Immature natural killer cell (primary cell): Measurements from ENCODE around the gene RPL36. TPM values are rescaled to one million over a fixed set of nuclear protein-coding genes. Genes with fewer than 3 reads are reported as not detected.
"Not testable (repeated sequence)": the region's sequence is repeated elsewhere in the genome, so short reads cannot be mapped to it uniquely, and the experiment has no call there.

Source experiments
- DNase-seq, 3 donors: peaks; one replicate each; pipeline ENCODE4 v3.0.0; 2022; ENCODE audit warnings: mixed read lengths in 1 of 3
- H3K27ac Mint-ChIP-seq, 6 donors: one replicate each; pipeline ENCODE4 v1.8.0; 2020; ENCODE audit warnings: mixed read lengths in 6 of 6, mild to moderate bottlenecking in 5 of 6, inconsistent platforms in 4 of 6, moderate library complexity in 3 of 6
- H3K27me3 Mint-ChIP-seq, 3 donors: one replicate each; pipeline ENCODE4 v1.8.0; 2020 to 2021; ENCODE audit warnings: low read depth in 3 of 3, mild to moderate bottlenecking in 3 of 3, mixed read lengths in 3 of 3, moderate library complexity in 3 of 3, inconsistent platforms in 1 of 3
- H3K36me3 Mint-ChIP-seq, 3 donors: one replicate each; pipeline ENCODE4 v1.8.0; 2020; ENCODE audit warnings: mixed read lengths in 3 of 3, inconsistent platforms in 2 of 3, mild to moderate bottlenecking in 2 of 3
- H3K4me1 Mint-ChIP-seq, 2 donors: one replicate each; pipeline ENCODE4 v1.8.0; 2020; ENCODE audit warnings: inconsistent platforms in 2 of 2, mild to moderate bottlenecking in 2 of 2, mixed read lengths in 2 of 2, moderate library complexity in 1 of 2
- H3K4me3 Mint-ChIP-seq, 5 donors: one replicate each; pipeline ENCODE4 v1.8.0; 2020; ENCODE audit warnings: mild to moderate bottlenecking in 5 of 5, mixed read lengths in 5 of 5, inconsistent platforms in 3 of 5, moderate library complexity in 3 of 5
- H3K9me3 Mint-ChIP-seq, 6 donors: one replicate each; pipeline ENCODE4 v1.8.0; 2020; ENCODE audit warnings: mild to moderate bottlenecking in 6 of 6, mixed read lengths in 6 of 6, inconsistent platforms in 4 of 6, moderate library complexity in 3 of 6
- polyA plus RNA-seq, 3 donors: library from polyadenylated mRNA; unstranded; fragments of 300-500 nt; fragmentation: Illumina TruSeq; gene quantifications; one replicate each; pipeline ENCODE4 v1.2.3, GENCODE V29; 2021

The RPL36 gene
- polyA plus RNA-seq, 3 donors from 2014 or later = 550 to 1,524 (median 935) TPM

GRCh38 chr19:5713228-5713627 lies 23.1 kb downstream of the RPL36 start:
- no peak for DNase-seq

DNA sequence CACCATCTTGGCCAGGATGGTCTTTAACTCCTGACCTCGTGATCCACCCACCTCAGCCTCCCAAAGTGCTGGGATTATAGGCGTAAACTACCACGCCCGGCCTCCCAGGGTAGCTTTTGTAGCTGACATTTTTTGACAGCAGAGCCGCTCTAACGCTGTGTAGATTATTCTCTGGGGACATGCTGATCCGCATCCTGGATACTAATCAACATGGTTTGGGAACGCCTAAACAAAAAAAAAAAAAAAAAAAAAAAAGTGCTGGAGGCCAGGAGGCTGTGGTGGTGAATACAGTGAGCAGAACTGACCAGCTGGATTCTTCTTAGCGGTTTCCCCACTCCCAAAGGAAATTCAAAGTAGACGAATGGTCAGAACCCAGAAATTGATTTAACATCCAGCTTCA lies 24.7 kb downstream of the RPL36 start:
- no peak overlapping the region for H3K27ac Mint-ChIP-seq

More at GRCh38 chr19:5713228-5713627, 23.1 kb downstream of the RPL36 start:
- Mint-ChIP-seq H3K4me1 (peaks cover 10 to 17% of the 10 kb centered on the region in 2 donors), H3K36me3 (peaks cover 0 to 5% (median 0%) of the 10 kb centered on the region in 3 donors), H3K27me3 (peaks cover 0 to 3% (median 2%) of the 10 kb centered on the region in 3 donors), H3K27ac (no peak overlapping the region), H3K9me3 (no peaks in the 10 kb centered on the region), H3K4me3 (no peak overlapping the region)

GRCh38 chr19:5717215-5717935 lies 27.3 kb downstream of the RPL36 start:
- peaks cover 0 to 5% (median 0%) of the 10 kb centered on the region in 3 donors for H3K36me3 Mint-ChIP-seq
- peak overlapping the region in 3 of 5 donors; percentile 52 to 61 (median 61) for H3K4me3 Mint-ChIP-seq
- H3K27me3 Mint-ChIP-seq = peaks cover 9 to 13% (median 12%) of the 10 kb centered on the region in 3 donors
- H3K9me3 Mint-ChIP-seq = no peaks in the 10 kb centered on the region
- H3K4me1 Mint-ChIP-seq = peaks cover 27 to 29% of the 10 kb centered on the region in 2 donors
- DNase-seq = no peak
- H3K27ac Mint-ChIP-seq = peak overlapping the region in 4 of 6 donors; percentile 13 to 64 (median 34)

More for the DNA sequence above, 24.7 kb downstream of the RPL36 start:
- no peaks in the 10 kb centered on the region for H3K9me3 Mint-ChIP-seq
- peaks cover 22 to 29% of the 10 kb centered on the region in 2 donors for H3K4me1 Mint-ChIP-seq
- peaks cover 2 to 5% (median 3%) of the 10 kb centered on the region in 3 donors for H3K27me3 Mint-ChIP-seq
- no peak for DNase-seq
- peaks cover 0 to 5% (median 0%) of the 10 kb centered on the region in 3 donors for H3K36me3 Mint-ChIP-seq
- H3K4me3 Mint-ChIP-seq = no peak overlapping the region

- no peak for DNase-seq
- Mint-ChIP-seq H3K36me3 (peaks cover 0 to 5% (median 0%) of the 10 kb centered on the region in 3 donors), H3K27me3 (peaks cover 8 to 13% (median 12%) of the 10 kb centered on the region in 3 donors), H3K27ac (peak overlapping the region in 5 of 6 donors; percentile 86 to 91 (median 89)), H3K9me3 (no peaks in the 10 kb centered on the region), H3K4me3 (peak overlapping the region; percentile 80 to 93 (median 88)), H3K4me1 (peaks cover 27 to 29% of the 10 kb centered on the region in 2 donors)
These were observed 28.0 kb downstream of the RPL36 start for GRCh38 chr19:5718037-5718578.

DNA sequence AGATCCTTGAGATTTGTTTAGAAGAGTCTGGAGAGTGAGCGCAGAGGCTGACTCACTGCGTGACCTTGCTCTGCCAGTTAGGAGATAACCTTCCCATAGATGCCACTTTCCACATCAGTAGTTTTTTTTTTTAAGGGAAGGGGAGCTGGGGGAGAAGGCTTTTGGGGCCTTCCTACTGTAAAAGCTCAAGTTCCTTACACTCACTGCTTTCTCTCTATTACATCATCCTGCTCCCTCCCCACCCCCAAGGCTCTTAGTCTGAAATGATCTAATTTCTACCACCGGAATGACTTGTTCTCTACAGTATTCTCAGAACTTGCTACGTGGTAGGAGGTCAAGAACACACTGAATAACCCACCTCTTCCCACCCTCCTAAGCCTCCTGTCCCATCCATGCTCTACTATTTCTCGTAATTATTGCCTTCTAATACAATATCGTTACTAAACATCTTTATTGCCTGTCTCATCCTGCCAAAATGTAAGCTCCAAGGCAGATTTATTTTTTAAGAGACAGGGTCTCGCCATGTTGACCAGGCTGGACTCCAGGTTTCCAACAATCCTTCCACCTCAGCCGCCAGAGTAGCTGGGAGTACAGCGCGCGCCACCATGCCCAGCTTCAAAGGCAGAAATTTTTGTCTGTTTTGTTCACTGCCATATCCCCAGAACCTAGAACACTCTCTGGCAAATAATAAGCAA lies 28.6 kb downstream of the RPL36 start:
- H3K4me3 Mint-ChIP-seq = peak overlapping the region; percentile 80 to 93 (median 88)
- peaks cover 8 to 13% (median 12%) of the 10 kb centered on the region in 3 donors for H3K27me3 Mint-ChIP-seq
- peaks cover 27 to 29% of the 10 kb centered on the region in 2 donors for H3K4me1 Mint-ChIP-seq
- H3K27ac Mint-ChIP-seq = peak overlapping the region; percentile 85 to 91 (median 88)
- no peak for DNase-seq
- peaks cover 0 to 4% (median 0%) of the 10 kb centered on the region in 3 donors for H3K36me3 Mint-ChIP-seq
- H3K9me3 Mint-ChIP-seq = no peaks in the 10 kb centered on the region

GRCh38 chr19:5719274-5719960 lies 29.3 kb downstream of the RPL36 start:
- H3K9me3 Mint-ChIP-seq = no peaks in the 10 kb centered on the region
- H3K27me3 Mint-ChIP-seq = peaks cover 8 to 13% (median 12%) of the 10 kb centered on the region in 3 donors
- no peaks in the 10 kb centered on the region for H3K36me3 Mint-ChIP-seq
- peak in 2 of 3 donors; percentile 10 to 36 for DNase-seq
- peak overlapping the region; percentile 86 to 95 (median 92) for H3K27ac Mint-ChIP-seq
- peak overlapping the region; percentile 86 to 93 (median 91) for H3K4me3 Mint-ChIP-seq
- H3K4me1 Mint-ChIP-seq = peaks cover 27 to 29% of the 10 kb centered on the region in 2 donors

DNA sequence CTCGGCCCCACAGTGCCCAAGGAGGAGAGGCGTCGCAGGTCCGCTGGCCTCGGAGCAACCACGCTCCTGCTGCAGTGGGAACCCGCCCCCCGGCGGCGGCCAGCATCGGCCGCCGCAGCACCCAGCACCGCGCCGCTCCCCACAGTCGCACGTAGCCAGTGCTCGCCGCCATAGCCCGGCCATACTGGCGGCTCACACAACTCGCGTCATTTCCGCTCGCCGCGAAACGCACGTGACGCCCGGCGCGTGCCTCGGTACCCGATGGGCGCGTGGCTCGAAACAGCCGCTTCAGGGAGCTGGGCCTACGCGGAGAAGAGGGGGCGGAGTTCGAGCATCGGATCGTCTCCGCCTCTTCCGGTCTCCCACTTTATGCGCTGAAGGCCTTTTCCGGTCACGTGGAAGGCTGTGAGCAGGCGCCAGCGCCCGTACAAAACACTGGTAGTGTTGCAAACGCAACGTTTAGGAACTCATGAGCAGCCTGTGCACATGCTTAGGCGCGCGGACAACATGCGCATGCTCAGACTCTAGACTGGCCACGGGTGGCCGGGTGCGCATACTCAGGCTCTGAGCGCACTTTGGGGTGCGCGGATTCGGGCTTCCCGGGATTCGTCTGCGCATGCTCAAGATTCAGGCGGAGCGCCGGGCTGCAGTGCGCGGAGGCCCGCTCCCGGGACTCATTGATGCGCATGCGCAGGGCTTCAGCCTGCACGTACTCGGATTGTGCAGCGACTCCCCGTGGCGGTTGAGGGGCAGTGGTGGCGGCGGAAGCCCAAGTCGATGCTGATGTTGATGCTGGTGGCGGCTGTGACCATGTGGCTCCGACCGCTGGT lies 30.1 kb downstream of the RPL36 start, which contains the start of the genes CATSPERD and LONP1:
CATSPERD (plus strand) TSS at position 677 of the 830 bp plus-strand sequence; CDS start at position 778, 101 bp downstream.
LONP1 (minus strand) TSS at position 186 of the 830 bp plus-strand sequence; CDS start at position 172, 14 bp downstream.
- Mint-ChIP-seq H3K27ac (peak within 1 kb of the TSS; percentile 86 to 95 (median 92)), H3K36me3 (no peaks in the 10 kb centered on the region), H3K9me3 (no peaks in the 10 kb centered on the region), H3K4me3 (peak within 1 kb of the TSS; percentile 86 to 93 (median 91)), H3K27me3 (peaks cover 10 to 13% (median 12%) of the 10 kb centered on the region in 3 donors), H3K4me1 (peaks cover 27 to 29% of the 10 kb centered on the region in 2 donors)
- peak; percentile 98 to 99 (median 99) for DNase-seq

DNA sequence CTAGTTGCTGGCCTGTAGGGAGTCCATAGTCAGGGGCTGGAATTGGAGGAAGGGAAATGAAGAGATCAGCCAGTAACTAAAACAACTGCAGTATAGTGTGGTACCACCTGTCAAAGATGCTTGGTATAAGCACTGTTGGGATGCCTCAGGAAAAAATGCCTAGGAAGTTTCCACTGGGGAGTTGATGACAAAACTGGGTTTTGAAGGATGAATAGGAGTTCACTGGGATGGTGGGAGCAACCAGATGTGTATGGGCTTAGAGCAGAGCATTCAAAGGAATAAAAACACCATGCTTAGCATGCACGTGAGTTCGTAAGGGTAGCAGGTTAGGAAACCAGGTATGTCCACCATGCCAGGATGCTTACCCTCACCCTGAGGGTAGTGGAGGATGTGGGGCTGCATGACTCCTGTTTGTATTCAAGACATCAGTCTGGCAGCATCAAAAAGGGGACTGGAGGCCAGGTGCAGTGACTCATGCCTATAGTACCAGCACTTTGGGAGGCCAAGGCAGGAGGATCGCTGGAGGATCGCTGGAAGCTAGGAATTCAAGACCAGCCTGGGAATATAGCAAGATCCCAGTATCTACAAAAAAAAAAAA lies 37.5 kb downstream of the RPL36 start:
- no peak overlapping the region for H3K4me3 Mint-ChIP-seq
- no peaks in the 10 kb centered on the region for H3K36me3 Mint-ChIP-seq
- H3K27ac Mint-ChIP-seq = no peak overlapping the region
- no peaks in the 10 kb centered on the region for H3K9me3 Mint-ChIP-seq
- peaks cover 0 to 3% (median 0%) of the 10 kb centered on the region in 3 donors for H3K27me3 Mint-ChIP-seq
- DNase-seq = no peak
- H3K4me1 Mint-ChIP-seq = no peaks in the 10 kb centered on the region

- not testable (repeated sequence) for H3K36me3 Mint-ChIP-seq, H3K27ac Mint-ChIP-seq, DNase-seq, H3K4me1 Mint-ChIP-seq, H3K9me3 Mint-ChIP-seq, H3K4me3 Mint-ChIP-seq, H3K27me3 Mint-ChIP-seq
These were observed 43.1 kb downstream of the RPL36 start for GRCh38 chr19:5733172-5733571.

- DNase-seq = no peak
- H3K4me3 Mint-ChIP-seq = no peak overlapping the region
- H3K9me3 Mint-ChIP-seq = no peaks in the 10 kb centered on the region
- H3K27me3 Mint-ChIP-seq = peaks cover 0 to 2% (median 2%) of the 10 kb centered on the region in 3 donors
- no peaks in the 10 kb centered on the region for H3K4me1 Mint-ChIP-seq
- H3K36me3 Mint-ChIP-seq = no peaks in the 10 kb centered on the region
- H3K27ac Mint-ChIP-seq = no peak overlapping the region
These were observed 48.3 kb downstream of the RPL36 start for GRCh38 chr19:5738423-5738822.
